ENCODE measurements around the gene IFNGR2.
"Not testable (repeated sequence)": the region's sequence is repeated elsewhere in the genome, so short reads cannot be mapped to it uniquely, and the experiment has no call there.

IFNGR2 gene

DNA sequence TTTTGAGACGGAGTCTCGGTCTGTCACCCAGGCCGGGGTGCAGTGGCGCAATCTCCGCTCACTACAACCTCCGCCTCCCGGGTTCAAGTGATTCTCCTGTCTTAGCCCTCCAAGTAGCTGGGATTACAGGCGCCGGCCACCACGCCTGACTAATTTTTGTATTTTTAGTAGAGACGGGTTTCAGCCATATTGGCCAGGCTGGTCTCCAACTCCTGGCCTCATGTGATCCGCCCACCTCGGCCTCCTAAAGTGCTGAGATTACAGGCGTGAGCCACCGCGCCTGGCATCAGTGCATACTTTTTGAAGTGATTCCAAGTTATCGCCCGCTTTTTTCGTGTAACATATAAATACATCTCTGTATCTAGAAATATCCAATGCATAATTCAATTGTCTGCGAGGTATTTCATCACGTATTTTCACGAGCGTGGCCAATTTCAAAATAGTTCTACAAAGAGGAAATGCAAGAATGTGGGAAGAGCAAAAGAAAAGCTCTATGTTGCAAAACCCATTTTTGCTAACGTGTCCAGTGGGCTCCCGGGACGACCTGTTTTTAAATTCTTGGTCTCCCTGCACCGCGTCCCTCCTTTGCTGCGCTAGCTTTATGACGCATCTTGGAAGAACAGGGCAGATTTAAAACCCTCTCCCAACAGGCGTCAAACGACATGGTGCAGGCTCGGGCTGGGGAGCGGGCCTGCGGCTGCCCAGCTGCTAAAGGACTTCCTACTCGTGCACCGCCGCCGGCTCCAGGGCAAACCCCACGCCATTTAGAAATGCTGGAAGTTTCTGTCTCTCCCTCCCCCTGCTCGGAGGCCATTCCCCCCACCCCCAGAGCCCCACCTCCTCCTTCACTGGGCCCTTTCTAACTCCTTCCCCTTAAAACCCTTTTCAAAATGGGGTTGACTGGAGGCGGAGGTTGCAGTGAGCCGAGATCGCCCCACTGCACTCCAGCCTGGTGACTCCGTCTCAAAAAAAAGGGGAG lies 923 bp upstream of the IFNGR2 start:
- no peak for DNase-seq (ENCODE audit: low read depth)

DNA sequence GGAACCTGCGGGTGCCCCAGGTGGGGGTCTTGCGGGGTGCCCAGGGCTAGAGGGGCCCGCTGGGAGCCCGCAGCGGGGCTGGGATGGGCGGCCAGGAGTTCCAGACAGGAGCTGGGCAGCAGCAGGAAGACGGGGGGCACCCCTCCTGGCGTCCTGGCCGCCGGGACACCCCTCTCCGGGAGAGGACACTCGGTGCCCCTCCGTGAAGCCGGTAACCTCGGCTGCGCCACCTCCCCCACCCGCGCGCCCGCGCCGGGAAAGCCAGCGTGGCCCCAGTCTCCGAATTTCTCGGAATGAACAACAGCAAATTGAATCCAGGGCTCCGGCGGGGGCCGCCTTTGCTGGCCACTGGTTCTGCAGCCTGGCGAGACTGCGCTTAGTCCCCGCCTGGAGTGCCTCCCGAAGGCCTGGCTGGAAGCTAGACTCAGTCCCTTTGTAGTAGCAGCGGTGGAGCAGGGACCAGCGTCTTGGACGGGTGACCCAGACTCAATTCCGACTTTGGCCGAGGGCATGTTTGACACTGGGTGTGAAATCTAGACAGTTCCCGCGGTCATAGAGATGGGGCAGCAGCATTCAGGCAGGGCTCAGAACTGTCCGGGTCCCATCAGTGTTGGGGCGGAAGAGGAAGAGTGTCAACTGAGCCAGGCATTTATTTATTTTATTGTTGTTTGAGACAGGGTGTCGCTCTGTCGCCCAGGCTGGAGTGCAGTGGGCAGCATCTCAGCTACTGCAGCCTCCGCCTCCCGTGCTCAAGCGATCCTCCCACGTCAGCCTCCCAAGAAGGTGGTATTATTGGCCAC lies 773 bp downstream of the IFNGR2 start:
- DNase-seq (ENCODE audit: low read depth): no peak

GRCh38 chr21:33406493-33406892 lies 3.3 kb downstream of the IFNGR2 start:
- DNase-seq (ENCODE audit: low read depth): no peak

GRCh38 chr21:33411949-33412430 lies 8.8 kb downstream of the IFNGR2 start:
- no peak for DNase-seq (ENCODE audit: low read depth)

DNA sequence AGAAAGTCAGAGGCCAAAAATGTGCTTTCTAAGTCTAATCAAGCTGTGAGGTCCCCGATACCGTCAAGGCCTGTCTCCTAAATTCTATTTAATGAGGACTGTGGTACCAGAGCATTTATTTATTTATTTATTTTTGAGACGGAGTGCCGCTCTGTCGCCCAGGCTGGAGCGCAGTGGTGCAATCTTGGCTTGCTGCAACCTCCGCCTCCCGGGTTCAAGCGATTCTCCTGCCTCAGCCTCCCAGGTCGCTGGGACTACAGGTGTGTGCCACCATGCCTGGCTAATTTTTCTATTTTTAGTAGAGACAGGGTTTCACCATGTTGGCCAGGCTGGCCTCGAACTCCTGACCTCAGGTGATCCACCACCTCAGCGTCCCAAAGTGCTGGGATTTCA lies 9.2 kb downstream of the IFNGR2 start:
- DNase-seq (ENCODE audit: low read depth): not testable (repeated sequence)

- DNase-seq (ENCODE audit: low read depth): no peak
Observed at GRCh38 chr21:33412832-33413519, 9.8 kb downstream of the IFNGR2 start.

- no peak for DNase-seq (ENCODE audit: low read depth)
Observed at GRCh38 chr21:33414068-33414467, 10.9 kb downstream of the IFNGR2 start.

- no peak for DNase-seq (ENCODE audit: low read depth)
Observed at GRCh38 chr21:33414926-33415325, 11.7 kb downstream of the IFNGR2 start.

DNA sequence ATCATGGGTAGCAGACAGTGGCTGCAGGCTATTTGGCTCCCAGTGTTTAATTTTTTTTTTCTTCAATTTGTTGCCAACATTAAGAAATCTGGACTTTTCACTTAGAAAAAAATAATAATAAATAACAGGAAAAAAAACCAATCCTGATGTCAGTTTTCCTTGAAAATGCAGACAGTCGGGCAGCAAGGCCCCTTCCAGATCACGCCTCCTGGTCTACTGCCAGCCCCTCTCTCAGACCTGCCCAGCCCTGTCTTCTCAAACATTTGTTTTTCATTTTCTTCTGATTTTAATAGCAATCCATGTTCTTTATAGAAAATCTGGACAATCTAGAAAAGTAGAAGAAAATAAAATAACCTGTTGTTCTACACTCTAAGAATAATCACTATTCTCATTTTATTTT lies 15.5 kb downstream of the IFNGR2 start:
- DNase-seq (ENCODE audit: low read depth): no peak

DNA sequence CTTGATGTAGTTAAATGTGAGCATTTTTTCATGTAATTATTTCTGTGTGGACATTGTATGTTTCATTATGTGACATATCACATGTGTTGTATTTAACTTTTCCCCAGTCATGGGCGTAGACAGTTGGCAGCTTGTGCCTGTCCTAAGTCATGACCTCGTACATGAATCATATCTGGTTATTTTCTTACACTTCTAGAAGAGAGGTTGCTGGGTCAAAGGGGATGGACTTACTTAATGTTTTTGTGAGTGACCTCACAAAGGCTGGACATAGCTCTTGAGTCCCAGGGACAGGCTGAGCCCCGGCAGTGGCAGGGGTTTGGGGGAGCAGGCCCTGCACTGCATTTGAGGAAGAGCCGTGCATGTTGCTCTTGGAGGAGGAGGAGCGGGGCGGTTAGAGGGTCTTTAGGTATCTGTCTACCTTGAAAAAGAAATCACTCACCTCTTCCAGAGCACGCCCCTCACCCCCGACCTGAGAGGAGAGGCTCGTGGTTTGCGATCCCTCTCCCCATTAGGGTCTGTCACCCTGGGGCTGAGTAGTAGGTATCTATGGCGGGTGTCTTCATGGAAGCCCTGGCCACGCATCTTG lies 16.4 kb downstream of the IFNGR2 start:
- DNase-seq (ENCODE audit: low read depth): no peak

DNA sequence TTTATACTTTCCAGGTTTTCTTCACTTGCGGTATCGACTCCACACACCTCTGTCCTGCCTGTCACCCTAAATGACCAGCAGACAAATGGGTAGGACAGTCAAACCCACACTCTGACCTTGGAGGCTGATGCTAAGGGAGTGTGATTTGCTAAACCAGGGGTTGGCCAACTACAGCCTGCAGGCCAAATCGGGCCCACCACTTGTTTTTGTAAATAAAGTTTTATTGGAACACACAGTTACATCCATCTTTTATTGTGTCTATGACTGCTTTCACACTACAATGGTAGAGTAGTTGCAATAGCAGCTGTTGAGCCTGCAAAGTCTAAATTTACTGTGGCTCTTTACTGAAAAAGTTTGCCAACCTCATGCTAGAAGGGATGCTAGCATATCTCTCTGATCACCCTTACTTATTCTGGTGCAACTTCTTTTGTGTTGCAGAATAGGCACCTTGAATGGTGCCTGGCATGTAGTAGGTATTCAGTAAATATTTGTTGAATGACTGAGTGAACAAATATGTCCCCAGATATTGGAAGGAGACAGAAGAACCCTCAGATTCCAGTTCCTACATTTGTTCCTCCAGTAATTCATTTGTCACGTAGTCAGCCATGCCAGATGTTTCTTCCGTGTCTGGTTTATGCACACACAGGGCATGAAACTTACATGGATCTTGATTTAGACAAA lies 18.6 kb downstream of the IFNGR2 start:
- no peak for DNase-seq (ENCODE audit: low read depth)

- no peak for DNase-seq (ENCODE audit: low read depth)
Observed at GRCh38 chr21:33424214-33424613, 21.0 kb downstream of the IFNGR2 start.

DNA sequence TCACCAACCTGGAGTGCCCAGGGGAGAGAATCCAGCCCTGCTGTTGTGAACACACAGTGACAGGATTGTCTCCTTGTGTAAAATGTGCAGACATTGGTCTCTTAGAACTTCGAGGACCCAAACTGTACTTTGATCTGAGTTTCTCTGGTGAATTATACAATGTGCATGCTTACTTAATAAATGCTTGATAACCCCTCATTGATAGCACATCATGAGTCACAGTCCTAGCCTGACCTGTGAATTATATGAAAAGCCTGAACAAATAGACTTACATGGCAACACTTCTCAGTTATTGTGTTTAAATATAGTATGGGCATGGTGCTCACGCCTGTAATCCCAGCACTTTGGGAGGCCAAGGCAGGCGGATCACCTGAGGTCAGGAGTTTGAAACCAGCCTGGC lies 22.6 kb downstream of the IFNGR2 start:
- no peak for DNase-seq (ENCODE audit: low read depth)

DNA sequence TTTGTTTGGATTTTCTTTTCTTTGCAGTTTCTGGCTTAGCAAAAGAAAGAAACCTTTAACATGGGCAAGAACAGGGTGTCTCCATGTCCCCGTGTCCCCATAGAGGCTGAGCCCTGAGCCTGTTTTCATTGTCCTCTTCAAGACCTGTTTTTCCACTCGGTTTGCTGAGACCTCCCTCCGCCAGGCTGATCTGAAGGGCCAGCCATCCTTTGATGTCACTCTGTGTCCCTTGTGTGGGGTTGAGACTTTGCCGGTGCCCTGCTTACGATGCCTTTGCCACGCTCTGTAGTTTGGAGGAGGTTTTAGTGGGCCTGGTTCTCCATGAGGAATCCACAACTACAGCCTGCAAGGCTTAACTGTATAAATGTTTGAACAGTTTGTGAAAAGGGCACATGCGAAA lies 23.8 kb downstream of the IFNGR2 start:
- DNase-seq (ENCODE audit: low read depth): no peak

GRCh38 chr21:33428669-33429068 lies 25.5 kb downstream of the IFNGR2 start:
- no peak for DNase-seq (ENCODE audit: low read depth)

GRCh38 chr21:33430858-33431257 lies 27.6 kb downstream of the IFNGR2 start:
- no peak for DNase-seq (ENCODE audit: low read depth)

DNA sequence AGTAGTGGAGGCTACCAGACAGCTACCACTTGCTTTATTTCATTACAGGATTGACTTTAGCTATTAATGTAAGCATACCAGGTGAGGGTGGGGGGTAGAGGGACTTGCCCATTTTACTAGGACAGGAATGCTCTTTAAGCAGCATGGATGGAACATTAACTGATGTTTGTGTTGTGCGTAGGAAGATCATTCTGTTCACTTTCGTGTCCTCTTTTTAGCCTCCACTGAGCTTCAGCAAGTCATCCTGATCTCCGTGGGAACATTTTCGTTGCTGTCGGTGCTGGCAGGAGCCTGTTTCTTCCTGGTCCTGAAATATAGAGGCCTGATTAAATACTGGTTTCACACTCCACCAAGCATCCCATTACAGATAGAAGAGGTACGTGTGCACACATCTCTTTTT lies 29.3 kb downstream of the IFNGR2 start:
- no peak for DNase-seq (ENCODE audit: low read depth)

GRCh38 chr21:33433001-33433400 lies 29.8 kb downstream of the IFNGR2 start:
- DNase-seq (ENCODE audit: low read depth): no peak

- DNase-seq (ENCODE audit: low read depth): no peak
Observed at GRCh38 chr21:33433425-33434114, 30.4 kb downstream of the IFNGR2 start.

DNA sequence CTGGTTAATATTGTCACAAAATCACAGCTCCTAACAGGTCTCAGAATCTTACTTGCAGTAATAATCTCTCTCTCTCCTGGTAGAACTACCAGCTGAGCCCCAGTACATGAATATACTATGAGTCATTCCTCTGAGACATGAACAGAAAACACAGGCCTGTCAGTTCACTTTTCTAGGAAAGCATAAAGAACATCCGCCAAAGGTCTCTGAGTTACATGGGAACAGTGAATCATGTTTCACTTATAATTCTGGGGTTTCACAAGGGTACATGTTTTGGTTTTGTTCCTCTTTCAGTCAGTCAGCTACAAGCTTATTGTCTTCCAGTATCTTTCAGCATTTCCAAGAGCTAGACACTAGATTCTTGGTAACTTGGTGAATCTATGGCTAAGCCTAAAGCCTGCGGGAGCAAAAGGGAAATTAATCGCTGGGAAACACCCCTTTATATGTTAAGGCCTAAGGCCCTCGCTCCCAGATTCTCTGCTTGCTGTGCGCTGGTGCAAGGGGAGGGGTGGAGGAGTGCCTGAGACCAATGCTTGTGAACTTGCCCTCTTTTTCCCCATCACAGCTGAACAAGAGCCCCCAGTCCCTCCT lies 31.7 kb downstream of the IFNGR2 start:
- no peak for DNase-seq (ENCODE audit: low read depth)
